ENCODE results near the gene SPOUT1.
"Not testable (repeated sequence)": the region's sequence is repeated elsewhere in the genome, so short reads cannot be mapped to it uniquely, and the experiment has no call there.

SPOUT1 gene

GRCh38 chr9:128852646-128853045 is 23.1 kb upstream of the SPOUT1 start:
- DNase-seq; H3K4me3 ChIP-seq (ENCODE audit: insufficient read depth, low read depth, low read length, poor library complexity, severe bottlenecking); H3K27ac ChIP-seq (ENCODE audit: insufficient read depth, low read length, poor library complexity, severe bottlenecking); H3K4me1 ChIP-seq (ENCODE audit: control insufficient read depth, insufficient read depth, low read length, poor library complexity, severe bottlenecking); H3K27me3 ChIP-seq (replicated peaks; ENCODE audit: control insufficient read depth, insufficient read depth, low read length, poor library complexity, severe bottlenecking); H3K9me3 ChIP-seq (ENCODE audit: control insufficient read depth, low read length); H3K36me3 ChIP-seq (ENCODE audit: control insufficient read depth, insufficient read depth, low read length): not testable (repeated sequence)

GRCh38 chr9:128851779-128852600 is 22.4 kb upstream of the SPOUT1 start:
- DNase-seq; H3K4me3 ChIP-seq (ENCODE audit: insufficient read depth, low read depth, low read length, poor library complexity, severe bottlenecking); H3K27me3 ChIP-seq (replicated peaks; ENCODE audit: control insufficient read depth, insufficient read depth, low read length, poor library complexity, severe bottlenecking); H3K9me3 ChIP-seq (ENCODE audit: control insufficient read depth, low read length); H3K36me3 ChIP-seq (ENCODE audit: control insufficient read depth, insufficient read depth, low read length); H3K27ac ChIP-seq (ENCODE audit: insufficient read depth, low read length, poor library complexity, severe bottlenecking); H3K4me1 ChIP-seq (ENCODE audit: control insufficient read depth, insufficient read depth, low read length, poor library complexity, severe bottlenecking): not testable (repeated sequence)

GRCh38 chr9:128851024-128851423 is 21.4 kb upstream of the SPOUT1 start:
- not testable (repeated sequence) for H3K4me3 ChIP-seq (ENCODE audit: insufficient read depth, low read depth, low read length, poor library complexity, severe bottlenecking); H3K4me1 ChIP-seq (ENCODE audit: control insufficient read depth, insufficient read depth, low read length, poor library complexity, severe bottlenecking); DNase-seq; H3K36me3 ChIP-seq (ENCODE audit: control insufficient read depth, insufficient read depth, low read length); H3K27me3 ChIP-seq (replicated peaks; ENCODE audit: control insufficient read depth, insufficient read depth, low read length, poor library complexity, severe bottlenecking); H3K27ac ChIP-seq (ENCODE audit: insufficient read depth, low read length, poor library complexity, severe bottlenecking); H3K9me3 ChIP-seq (ENCODE audit: control insufficient read depth, low read length)

GRCh38 chr9:128847803-128848202 is 18.2 kb upstream of the SPOUT1 start:
- no peaks in the 10 kb centered on the region for H3K9me3 ChIP-seq (ENCODE audit: control insufficient read depth, low read length)
- H3K4me3 ChIP-seq (ENCODE audit: insufficient read depth, low read depth, low read length, poor library complexity, severe bottlenecking): no peak overlapping the region
- DNase-seq: no peak
- no peaks in the 10 kb centered on the region for H3K4me1 ChIP-seq (ENCODE audit: control insufficient read depth, insufficient read depth, low read length, poor library complexity, severe bottlenecking)
- no peak overlapping the region for H3K27ac ChIP-seq (ENCODE audit: insufficient read depth, low read length, poor library complexity, severe bottlenecking)
- H3K27me3 ChIP-seq (replicated peaks; ENCODE audit: control insufficient read depth, insufficient read depth, low read length, poor library complexity, severe bottlenecking): no peaks in the 10 kb centered on the region
- H3K36me3 ChIP-seq (ENCODE audit: control insufficient read depth, insufficient read depth, low read length): no peaks in the 10 kb centered on the region

- no peaks in the 10 kb centered on the region for H3K9me3 ChIP-seq (ENCODE audit: control insufficient read depth, low read length)
- H3K27me3 ChIP-seq (replicated peaks; ENCODE audit: control insufficient read depth, insufficient read depth, low read length, poor library complexity, severe bottlenecking): no peaks in the 10 kb centered on the region
- no peak overlapping the region for H3K27ac ChIP-seq (ENCODE audit: insufficient read depth, low read length, poor library complexity, severe bottlenecking)
- no peak for DNase-seq
- H3K4me1 ChIP-seq (ENCODE audit: control insufficient read depth, insufficient read depth, low read length, poor library complexity, severe bottlenecking): no peaks in the 10 kb centered on the region
- peaks cover 3% of the 10 kb centered on the region for H3K36me3 ChIP-seq (ENCODE audit: control insufficient read depth, insufficient read depth, low read length)
- H3K4me3 ChIP-seq (ENCODE audit: insufficient read depth, low read depth, low read length, poor library complexity, severe bottlenecking): no peak overlapping the region
Observed at GRCh38 chr9:128846680-128847030, 17.1 kb upstream of the SPOUT1 start.

- Histone ChIP-seq H3K9me3 (ENCODE audit: control insufficient read depth, low read length) (no peaks in the 10 kb centered on the region), H3K27ac (ENCODE audit: insufficient read depth, low read length, poor library complexity, severe bottlenecking) (no peak overlapping the region), H3K36me3 (ENCODE audit: control insufficient read depth, insufficient read depth, low read length) (peaks cover 3% of the 10 kb centered on the region), H3K4me3 (ENCODE audit: insufficient read depth, low read depth, low read length, poor library complexity, severe bottlenecking) (no peak overlapping the region), H3K4me1 (ENCODE audit: control insufficient read depth, insufficient read depth, low read length, poor library complexity, severe bottlenecking) (no peaks in the 10 kb centered on the region), H3K27me3 (replicated peaks; ENCODE audit: control insufficient read depth, insufficient read depth, low read length, poor library complexity, severe bottlenecking) (no peaks in the 10 kb centered on the region)
- DNase-seq: no peak
Observed at GRCh38 chr9:128845186-128845931, 15.8 kb upstream of the SPOUT1 start.

- DNase-seq; H3K27me3 ChIP-seq (replicated peaks; ENCODE audit: control insufficient read depth, insufficient read depth, low read length, poor library complexity, severe bottlenecking); H3K36me3 ChIP-seq (ENCODE audit: control insufficient read depth, insufficient read depth, low read length); H3K27ac ChIP-seq (ENCODE audit: insufficient read depth, low read length, poor library complexity, severe bottlenecking); H3K9me3 ChIP-seq (ENCODE audit: control insufficient read depth, low read length); H3K4me1 ChIP-seq (ENCODE audit: control insufficient read depth, insufficient read depth, low read length, poor library complexity, severe bottlenecking); H3K4me3 ChIP-seq (ENCODE audit: insufficient read depth, low read depth, low read length, poor library complexity, severe bottlenecking): not testable (repeated sequence)
Observed at GRCh38 chr9:128843171-128843570, 13.6 kb upstream of the SPOUT1 start.

GRCh38 chr9:128841694-128842492 is 12.3 kb upstream of the SPOUT1 start:
- no peaks in the 10 kb centered on the region for H3K27me3 ChIP-seq (replicated peaks; ENCODE audit: control insufficient read depth, insufficient read depth, low read length, poor library complexity, severe bottlenecking)

GRCh38 chr9:128840524-128840923 is 10.9 kb upstream of the SPOUT1 start:
- Histone ChIP-seq H3K36me3 (ENCODE audit: control insufficient read depth, insufficient read depth, low read length) (peaks cover 8% of the 10 kb centered on the region), H3K27ac (ENCODE audit: insufficient read depth, low read length, poor library complexity, severe bottlenecking) (no peak overlapping the region), H3K4me3 (ENCODE audit: insufficient read depth, low read depth, low read length, poor library complexity, severe bottlenecking) (no peak overlapping the region), H3K9me3 (ENCODE audit: control insufficient read depth, low read length) (no peaks in the 10 kb centered on the region), H3K4me1 (ENCODE audit: control insufficient read depth, insufficient read depth, low read length, poor library complexity, severe bottlenecking) (no peaks in the 10 kb centered on the region), H3K27me3 (replicated peaks; ENCODE audit: control insufficient read depth, insufficient read depth, low read length, poor library complexity, severe bottlenecking) (no peaks in the 10 kb centered on the region)
- no peak for DNase-seq

More at GRCh38 chr9:128841694-128842492, 12.3 kb upstream of the SPOUT1 start:
- no peaks in the 10 kb centered on the region for H3K4me1 ChIP-seq (ENCODE audit: control insufficient read depth, insufficient read depth, low read length, poor library complexity, severe bottlenecking)
- peaks cover 3% of the 10 kb centered on the region for H3K36me3 ChIP-seq (ENCODE audit: control insufficient read depth, insufficient read depth, low read length)
- H3K9me3 ChIP-seq (ENCODE audit: control insufficient read depth, low read length): no peaks in the 10 kb centered on the region
- no peak for DNase-seq
- no peak overlapping the region for H3K27ac ChIP-seq (ENCODE audit: insufficient read depth, low read length, poor library complexity, severe bottlenecking)
- H3K4me3 ChIP-seq (ENCODE audit: insufficient read depth, low read depth, low read length, poor library complexity, severe bottlenecking): no peak overlapping the region

GRCh38 chr9:128838338-128838737 is 8.7 kb upstream of the SPOUT1 start:
- Histone ChIP-seq H3K27ac (ENCODE audit: insufficient read depth, low read length, poor library complexity, severe bottlenecking) (no peak overlapping the region), H3K4me3 (ENCODE audit: insufficient read depth, low read depth, low read length, poor library complexity, severe bottlenecking) (no peak overlapping the region), H3K36me3 (ENCODE audit: control insufficient read depth, insufficient read depth, low read length) (peaks cover 10% of the 10 kb centered on the region), H3K9me3 (ENCODE audit: control insufficient read depth, low read length) (no peaks in the 10 kb centered on the region), H3K4me1 (ENCODE audit: control insufficient read depth, insufficient read depth, low read length, poor library complexity, severe bottlenecking) (no peaks in the 10 kb centered on the region), H3K27me3 (replicated peaks; ENCODE audit: control insufficient read depth, insufficient read depth, low read length, poor library complexity, severe bottlenecking) (no peaks in the 10 kb centered on the region)
- DNase-seq: no peak
